Activated naive CD4-positive, alpha-beta T cell treated with anti-CD3 and anti-CD28 coated beads, Interleukin-2, amount 50 U/mL, for 24 hours (primary cell): ENCODE measurements around the gene ANO10.
"Not testable (repeated sequence)": the region's sequence is repeated elsewhere in the genome, so short reads cannot be mapped to it uniquely, and the experiment has no call there.

Experiments used
- H3K27ac Mint-ChIP-seq: one replicate; pipeline ENCODE4 v1.8.0; 2021; ENCODE audit warnings: mild to moderate bottlenecking, mixed read lengths
- H3K27me3 Mint-ChIP-seq: one replicate; pipeline ENCODE4 v1.8.0; 2021; ENCODE audit warnings: mixed read lengths
- H3K36me3 Mint-ChIP-seq: one replicate; pipeline ENCODE4 v1.8.0; 2021; ENCODE audit warnings: mixed read lengths
- H3K4me1 Mint-ChIP-seq: one replicate; pipeline ENCODE4 v1.8.0; 2021; ENCODE audit warnings: mixed read lengths
- H3K4me3 Mint-ChIP-seq: one replicate; pipeline ENCODE4 v1.8.0; 2021; ENCODE audit warnings: mild to moderate bottlenecking, mixed read lengths
- H3K9me3 Mint-ChIP-seq: one replicate; pipeline ENCODE4 v1.8.0; 2021; ENCODE audit warnings: mixed read lengths

The ANO10 gene

DNA sequence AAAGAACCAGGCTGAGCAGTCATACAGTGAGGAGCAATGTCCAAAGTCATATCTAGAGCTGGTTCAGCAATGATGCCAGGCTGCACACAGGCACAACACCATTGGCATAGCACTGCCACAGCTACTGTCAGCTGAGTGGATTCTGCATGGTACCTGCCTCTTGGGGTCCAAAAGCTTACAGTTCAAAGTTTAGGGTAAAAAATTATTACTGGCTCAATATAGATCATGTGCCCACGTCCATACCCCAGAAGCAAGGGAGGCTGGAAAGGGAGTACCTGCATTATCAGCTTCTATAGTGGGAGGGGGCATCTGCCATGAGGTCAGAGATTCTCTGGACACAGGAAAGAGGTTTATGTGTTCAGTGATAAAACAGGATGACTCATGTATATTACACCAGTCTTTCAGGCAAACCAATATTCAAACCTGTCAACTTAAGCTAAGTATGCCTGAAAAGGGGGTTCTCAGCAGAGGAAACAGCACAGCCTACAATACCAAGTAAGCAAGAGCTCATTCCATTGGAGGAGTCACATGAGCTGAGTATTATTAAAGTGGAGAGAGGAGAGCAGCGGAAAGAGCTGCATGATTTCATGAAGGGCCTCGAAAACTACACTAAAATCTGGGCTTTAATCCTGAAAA lies 99.0 kb downstream of the ANO10 start:
- H3K36me3 Mint-ChIP-seq: peaks cover 23% of the 10 kb centered on the region
- H3K4me3 Mint-ChIP-seq: no peak overlapping the region
- no peaks in the 10 kb centered on the region for H3K27me3 Mint-ChIP-seq
- H3K9me3 Mint-ChIP-seq: peaks cover 15% of the 10 kb centered on the region
- no peak overlapping the region for H3K27ac Mint-ChIP-seq
- no peaks in the 10 kb centered on the region for H3K4me1 Mint-ChIP-seq

DNA sequence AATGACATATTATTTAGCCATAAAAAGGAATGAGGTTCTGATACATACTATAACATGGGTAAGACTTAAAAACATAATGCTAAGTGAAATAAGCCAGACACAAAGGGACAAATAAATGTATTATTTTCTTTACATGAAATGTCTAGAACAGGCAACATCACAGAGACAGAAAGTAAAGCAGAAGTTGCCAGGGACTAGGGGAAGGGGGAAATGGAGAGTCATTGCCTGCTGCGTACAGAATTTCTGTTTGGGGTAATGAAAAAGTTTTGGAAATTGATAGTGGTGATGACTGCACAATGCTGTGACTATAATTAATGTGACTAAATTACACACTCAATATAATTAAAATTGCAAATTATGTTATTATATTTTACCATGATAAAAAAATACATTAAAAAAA lies 99.9 kb downstream of the ANO10 start:
- Mint-ChIP-seq H3K27me3 (no peaks in the 10 kb centered on the region), H3K36me3 (peaks cover 23% of the 10 kb centered on the region), H3K4me1 (no peaks in the 10 kb centered on the region), H3K9me3 (peaks cover 10% of the 10 kb centered on the region), H3K4me3 (no peak overlapping the region), H3K27ac (no peak overlapping the region)

DNA sequence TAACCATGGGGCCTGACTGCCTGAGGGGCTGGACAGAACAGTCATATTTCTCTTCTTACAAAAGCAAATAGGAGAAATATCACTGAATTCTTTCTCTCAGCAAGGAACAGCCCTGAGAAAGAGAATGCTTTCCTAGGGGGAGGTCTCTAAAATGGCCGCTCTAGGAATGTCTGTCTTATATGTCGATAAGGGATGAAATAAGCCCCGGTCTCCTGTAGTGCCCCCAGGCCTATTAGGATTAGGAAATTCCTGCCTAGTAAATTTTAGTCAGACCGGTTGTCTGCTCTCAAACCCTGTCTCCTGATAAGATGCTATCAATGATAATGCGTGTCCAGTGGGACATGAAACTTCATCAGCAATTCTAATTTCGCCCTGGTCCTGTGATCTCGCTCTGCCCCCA lies 103.3 kb downstream of the ANO10 start:
- not testable (repeated sequence) for H3K27ac Mint-ChIP-seq, H3K27me3 Mint-ChIP-seq, H3K4me1 Mint-ChIP-seq, H3K4me3 Mint-ChIP-seq
- Mint-ChIP-seq H3K9me3 (peaks cover 10% of the 10 kb centered on the region), H3K36me3 (peaks cover 24% of the 10 kb centered on the region)

DNA sequence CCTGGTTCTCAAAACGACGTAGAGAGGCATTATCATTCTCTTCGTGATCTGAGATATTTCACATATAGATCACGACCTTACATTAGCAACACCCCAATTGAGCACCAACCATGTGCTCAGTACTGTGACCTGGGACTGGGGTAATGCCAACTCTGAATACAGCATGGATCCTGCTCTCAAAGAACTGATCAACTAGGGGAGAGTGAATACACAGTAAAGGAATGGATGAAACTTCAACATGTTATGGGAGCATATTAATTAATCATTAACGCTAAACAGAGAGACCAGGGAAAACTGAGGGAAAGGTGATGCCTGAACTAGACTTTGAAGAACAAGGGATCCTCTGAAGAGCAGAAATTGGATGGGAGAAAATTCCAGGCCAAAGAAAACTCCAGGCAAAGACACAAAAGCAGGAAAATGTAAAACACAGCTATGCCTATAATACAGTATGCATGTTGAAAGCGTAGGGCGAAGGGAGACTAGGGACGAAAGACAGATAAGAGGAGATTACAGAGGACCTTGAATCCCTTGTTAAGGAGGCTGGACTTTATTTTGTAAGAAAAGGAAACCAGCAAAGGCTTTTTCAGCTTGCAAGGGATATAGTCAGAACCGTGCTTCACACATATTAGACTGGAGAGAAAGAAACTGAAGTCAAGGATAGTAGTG lies 105.7 kb downstream of the ANO10 start:
- Mint-ChIP-seq H3K36me3 (peaks cover 23% of the 10 kb centered on the region), H3K27me3 (no peaks in the 10 kb centered on the region), H3K4me3 (no peak overlapping the region), H3K9me3 (peaks cover 10% of the 10 kb centered on the region), H3K4me1 (no peaks in the 10 kb centered on the region), H3K27ac (no peak overlapping the region)

DNA sequence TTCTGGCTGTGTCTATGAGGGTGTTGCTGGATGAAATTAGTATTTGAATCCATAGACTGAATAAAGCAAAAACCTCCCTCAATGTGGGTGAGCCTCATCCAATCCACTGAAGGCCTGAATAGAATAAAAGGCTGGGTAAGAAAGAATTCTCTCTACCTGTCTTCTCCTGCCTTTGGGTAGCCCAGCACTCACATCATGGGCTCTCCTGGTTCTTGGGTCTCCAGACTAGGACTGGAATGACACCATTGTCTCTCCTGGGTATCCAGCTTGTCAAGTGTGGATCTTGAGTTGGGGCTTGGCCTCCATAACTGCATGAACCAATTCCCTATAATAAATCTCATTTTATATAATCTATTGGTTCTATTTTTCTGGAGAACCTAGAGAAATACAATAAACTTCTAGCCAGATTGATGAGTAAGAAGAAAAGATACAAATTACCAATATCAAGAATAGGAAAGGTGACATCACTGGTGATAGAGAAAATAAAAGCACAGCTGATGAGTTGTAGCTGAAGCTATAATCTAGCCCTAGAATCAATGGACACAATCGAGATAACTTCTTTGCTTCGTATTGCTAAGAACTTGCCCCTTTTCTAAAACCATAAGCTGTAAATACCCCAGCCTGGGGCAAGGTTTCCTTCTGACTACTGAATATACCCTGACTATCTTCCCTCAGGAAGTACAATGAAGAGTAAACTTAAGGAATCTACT lies 106.4 kb downstream of the ANO10 start:
- H3K9me3 Mint-ChIP-seq: peaks cover 10% of the 10 kb centered on the region
- H3K4me3 Mint-ChIP-seq: no peak overlapping the region
- no peak overlapping the region for H3K27ac Mint-ChIP-seq
- no peaks in the 10 kb centered on the region for H3K27me3 Mint-ChIP-seq
- H3K4me1 Mint-ChIP-seq: no peaks in the 10 kb centered on the region
- H3K36me3 Mint-ChIP-seq: peaks cover 23% of the 10 kb centered on the region

DNA sequence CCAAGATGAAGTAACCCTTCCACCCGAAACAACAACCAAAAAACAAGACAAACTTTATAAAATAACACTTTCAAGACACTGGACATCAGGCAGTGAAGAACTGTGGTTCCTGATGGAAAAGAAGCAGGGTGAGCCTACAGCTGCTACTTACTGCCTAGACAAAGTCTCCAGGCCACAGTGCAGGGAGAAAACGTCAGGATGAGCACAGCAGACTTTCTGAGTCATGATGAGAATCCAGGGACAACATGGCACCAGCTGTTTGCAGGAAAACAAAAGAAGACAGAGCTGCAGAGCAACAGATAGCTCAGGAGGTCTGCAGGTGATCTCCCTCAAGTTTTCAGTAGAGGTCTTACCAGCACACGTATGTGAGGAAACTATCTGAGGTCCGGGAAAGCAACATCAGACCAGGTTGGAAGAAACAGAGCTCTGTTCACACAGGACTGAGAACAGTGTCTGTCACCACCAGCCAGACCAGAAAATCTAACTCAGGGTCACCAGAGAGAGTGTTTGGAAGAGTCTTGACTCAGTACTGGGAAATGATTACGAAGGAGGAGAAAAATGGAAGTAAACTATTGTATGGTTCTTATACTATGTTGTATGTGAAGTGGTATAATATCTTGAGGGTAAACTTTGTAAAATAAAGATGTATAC lies 108.9 kb downstream of the ANO10 start:
- H3K27me3 Mint-ChIP-seq: no peaks in the 10 kb centered on the region
- H3K27ac Mint-ChIP-seq: no peak overlapping the region
- H3K4me1 Mint-ChIP-seq: no peaks in the 10 kb centered on the region
- H3K4me3 Mint-ChIP-seq: no peak overlapping the region
- no peaks in the 10 kb centered on the region for H3K9me3 Mint-ChIP-seq
- peaks cover 5% of the 10 kb centered on the region for H3K36me3 Mint-ChIP-seq

DNA sequence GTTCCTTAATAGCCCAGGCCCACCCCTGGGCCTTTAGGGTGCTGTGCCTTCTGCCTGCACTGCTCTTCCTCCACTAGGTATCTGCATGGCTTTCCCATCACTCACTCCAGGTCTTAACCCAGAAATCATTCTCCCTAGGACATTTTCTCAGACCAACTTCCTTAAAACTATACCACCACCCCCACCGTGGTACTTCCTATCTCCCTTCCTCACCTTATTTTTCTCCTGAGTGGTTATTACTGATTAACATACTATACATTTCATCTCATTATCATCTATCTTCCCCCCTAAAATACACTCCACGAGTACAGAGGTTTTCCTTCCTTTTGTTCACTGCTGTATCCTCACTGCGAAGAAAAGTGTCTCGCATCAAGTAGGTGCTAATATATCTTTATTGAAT lies 115.2 kb downstream of the ANO10 start:
- Mint-ChIP-seq H3K27me3 (no peaks in the 10 kb centered on the region), H3K9me3 (no peaks in the 10 kb centered on the region), H3K4me3 (no peak overlapping the region), H3K27ac (peak overlapping the region; percentile 75), H3K36me3 (no peaks in the 10 kb centered on the region), H3K4me1 (peaks cover 36% of the 10 kb centered on the region)

DNA sequence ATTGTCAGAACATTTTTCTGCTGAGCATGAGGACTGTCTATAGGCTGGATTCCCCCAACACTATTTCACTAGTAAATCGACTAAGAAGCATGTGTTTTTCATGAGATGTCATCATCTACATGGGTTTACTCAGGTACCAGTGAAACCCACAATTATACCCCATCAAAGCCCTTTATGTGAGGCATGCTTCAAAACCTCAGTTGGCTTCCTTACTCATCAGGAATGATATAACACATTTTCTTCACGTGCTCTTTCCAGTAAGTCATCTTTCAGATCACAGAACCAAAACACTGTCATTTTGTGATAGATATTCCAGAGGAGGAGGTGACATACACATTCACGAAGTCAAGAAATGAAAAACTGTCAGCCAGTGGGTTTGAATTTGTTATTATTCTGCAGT lies 116.5 kb downstream of the ANO10 start:
- H3K4me1 Mint-ChIP-seq: peaks cover 49% of the 10 kb centered on the region
- no peaks in the 10 kb centered on the region for H3K9me3 Mint-ChIP-seq

DNA sequence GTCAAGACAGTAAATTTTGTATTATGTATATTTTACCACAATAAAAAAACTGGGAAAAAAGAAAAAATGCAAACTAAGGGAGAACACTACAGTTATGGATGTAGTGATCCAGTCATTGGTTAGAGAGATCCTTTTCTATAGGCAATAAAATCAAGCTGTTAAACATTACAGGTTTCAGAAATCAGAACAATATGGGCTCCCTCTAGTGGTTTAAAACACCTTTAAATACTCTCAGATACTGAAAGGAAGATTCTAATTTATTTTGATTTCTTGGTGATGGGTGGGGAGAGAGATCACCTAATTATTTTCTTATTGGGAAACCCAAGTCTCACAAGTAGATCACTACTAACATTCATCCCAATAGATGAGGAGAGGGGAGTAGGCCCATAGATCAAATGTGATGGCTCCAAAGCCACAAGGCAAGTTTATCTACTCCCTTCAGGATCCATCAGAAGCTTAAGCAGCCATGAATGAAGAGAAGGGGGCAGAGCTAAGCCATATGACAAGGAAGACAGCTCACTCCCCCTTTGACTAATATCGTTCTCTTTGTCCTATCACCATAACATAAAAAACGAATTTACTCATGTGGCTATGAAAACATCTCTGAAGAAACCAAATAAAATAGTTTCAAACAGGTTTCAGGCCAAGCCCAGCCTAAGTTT lies 118.6 kb downstream of the ANO10 start:
- H3K36me3 Mint-ChIP-seq: no peaks in the 10 kb centered on the region
- H3K4me1 Mint-ChIP-seq: peaks cover 70% of the 10 kb centered on the region
- no peaks in the 10 kb centered on the region for H3K9me3 Mint-ChIP-seq
- peak overlapping the region; percentile 41 for H3K27ac Mint-ChIP-seq
- no peak overlapping the region for H3K4me3 Mint-ChIP-seq
- H3K27me3 Mint-ChIP-seq: no peaks in the 10 kb centered on the region

More for the DNA sequence above, 116.5 kb downstream of the ANO10 start:
- Mint-ChIP-seq H3K27ac (peak overlapping the region; percentile 0), H3K4me3 (no peak overlapping the region), H3K27me3 (no peaks in the 10 kb centered on the region), H3K36me3 (no peaks in the 10 kb centered on the region)

DNA sequence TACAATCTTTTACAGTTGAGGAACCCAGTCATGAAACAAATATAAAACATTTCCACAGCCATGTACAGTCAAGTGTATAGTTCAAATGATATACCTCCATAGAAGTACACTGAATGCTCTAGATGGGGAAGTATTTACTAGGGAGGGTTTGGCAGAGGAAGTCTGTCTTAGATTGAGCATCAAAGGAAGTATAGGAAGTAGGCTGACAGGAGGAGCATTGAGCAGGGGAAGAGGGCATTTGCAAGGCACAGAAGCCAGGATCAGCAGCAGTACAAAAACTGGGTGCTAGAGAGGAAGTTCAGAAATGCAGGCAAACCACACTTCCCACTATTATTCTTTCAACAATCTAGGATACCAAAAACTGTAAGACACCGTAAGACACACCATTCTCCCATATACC lies 122.6 kb downstream of the ANO10 start:
- Mint-ChIP-seq H3K9me3 (no peaks in the 10 kb centered on the region), H3K36me3 (no peaks in the 10 kb centered on the region), H3K4me1 (peaks cover 72% of the 10 kb centered on the region), H3K4me3 (no peak overlapping the region), H3K27me3 (no peaks in the 10 kb centered on the region), H3K27ac (peak overlapping the region; percentile 84)

DNA sequence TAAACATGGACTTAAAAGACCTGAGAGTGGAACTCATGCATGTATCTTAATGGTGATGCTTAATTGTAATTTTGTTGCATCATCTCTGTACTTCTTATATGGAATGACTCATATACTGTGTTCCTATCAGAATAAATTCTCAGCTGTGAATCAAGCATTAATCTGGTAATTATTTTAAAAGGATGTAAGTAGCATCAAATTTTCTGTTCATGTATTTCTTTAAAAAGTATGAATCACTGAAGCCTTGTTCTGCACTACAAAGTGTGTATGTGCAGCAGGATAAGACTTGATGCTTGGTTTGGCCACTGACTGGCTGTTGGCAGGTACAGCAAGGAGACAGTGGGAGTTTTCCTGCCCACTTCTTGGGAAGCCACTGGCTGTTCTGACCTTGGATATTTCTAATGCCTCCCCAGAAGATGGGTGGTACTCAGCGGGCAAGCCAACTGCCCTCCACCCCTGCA lies 123.9 kb downstream of the ANO10 start:
- Mint-ChIP-seq H3K27ac (peak overlapping the region; percentile 81), H3K9me3 (no peaks in the 10 kb centered on the region), H3K4me1 (peaks cover 65% of the 10 kb centered on the region)

DNA sequence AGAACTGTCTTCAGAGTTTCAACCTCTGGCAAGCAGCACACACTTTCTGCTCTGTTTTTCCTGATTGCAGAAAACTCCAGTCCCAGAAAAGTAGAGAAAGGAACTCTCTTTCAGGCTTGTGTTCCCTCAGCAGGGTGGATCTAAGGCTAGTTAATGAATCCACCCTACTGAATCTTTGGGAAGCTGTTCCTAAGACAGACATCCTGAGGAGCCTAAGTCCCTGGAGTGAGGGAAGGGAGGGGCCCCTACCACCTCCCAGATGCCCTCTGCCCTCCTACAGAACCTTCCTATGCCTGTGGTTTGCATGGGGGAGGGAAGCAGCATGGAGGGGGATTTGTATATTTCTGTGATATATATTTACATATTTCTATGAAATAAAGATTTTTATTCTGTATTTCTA lies 124.4 kb downstream of the ANO10 start:
- H3K27ac Mint-ChIP-seq: peak overlapping the region; percentile 81
- no peak overlapping the region for H3K4me3 Mint-ChIP-seq
- no peaks in the 10 kb centered on the region for H3K36me3 Mint-ChIP-seq
- H3K27me3 Mint-ChIP-seq: no peaks in the 10 kb centered on the region
- H3K9me3 Mint-ChIP-seq: no peaks in the 10 kb centered on the region
- H3K4me1 Mint-ChIP-seq: peaks cover 60% of the 10 kb centered on the region

More for the DNA sequence above, 123.9 kb downstream of the ANO10 start:
- no peaks in the 10 kb centered on the region for H3K36me3 Mint-ChIP-seq
- no peaks in the 10 kb centered on the region for H3K27me3 Mint-ChIP-seq
- H3K4me3 Mint-ChIP-seq: no peak overlapping the region

DNA sequence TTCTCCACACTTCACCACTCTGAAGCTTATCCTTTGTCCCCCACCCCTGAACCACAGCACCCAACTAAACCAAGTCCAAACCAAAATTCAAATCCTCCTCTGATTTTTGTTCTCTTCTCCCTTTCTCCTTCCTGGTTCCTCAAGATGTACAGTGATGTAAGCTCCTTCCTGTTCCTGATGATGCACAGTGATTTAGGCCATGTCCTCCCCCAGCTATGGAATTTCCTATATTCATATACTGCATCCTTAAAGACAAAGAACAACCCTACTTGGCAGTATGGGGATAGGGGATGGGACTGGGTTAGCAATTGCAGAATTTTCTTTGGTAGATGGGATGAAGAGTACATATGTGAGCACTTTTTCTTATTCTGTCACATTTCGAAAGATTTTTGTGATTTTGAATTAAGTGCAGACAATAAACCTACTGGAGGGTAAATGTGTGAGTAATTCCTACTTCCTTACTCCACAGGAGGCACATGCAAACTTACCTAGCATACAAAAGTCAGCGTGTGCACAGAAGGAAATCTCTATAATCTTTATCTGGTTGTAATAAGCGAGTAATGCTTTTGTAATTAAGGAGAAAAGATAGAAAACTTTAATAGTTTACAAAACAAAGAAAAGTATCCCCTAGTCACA lies 125.0 kb downstream of the ANO10 start:
- Mint-ChIP-seq H3K4me1 (peaks cover 62% of the 10 kb centered on the region), H3K27ac (peak overlapping the region; percentile 81), H3K4me3 (no peak overlapping the region), H3K9me3 (no peaks in the 10 kb centered on the region), H3K27me3 (no peaks in the 10 kb centered on the region), H3K36me3 (no peaks in the 10 kb centered on the region)

DNA sequence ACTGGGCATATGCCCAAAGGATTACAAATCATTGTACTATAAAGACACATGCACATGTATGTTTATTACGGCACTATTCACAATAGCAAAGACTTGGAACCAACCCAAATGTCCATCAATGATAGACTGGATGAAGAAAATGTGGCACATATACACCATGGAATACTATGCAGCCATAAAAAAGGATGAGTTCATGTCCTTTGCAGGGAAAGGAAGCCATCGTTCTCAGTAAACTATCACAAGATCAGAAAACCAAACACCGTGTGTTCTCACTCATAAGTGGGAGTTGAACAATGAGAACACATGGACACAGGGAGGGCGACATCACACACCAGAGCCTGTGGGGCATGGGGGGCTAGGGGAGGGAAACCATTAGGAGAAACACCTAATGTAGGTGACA lies 128.9 kb downstream of the ANO10 start:
- peaks cover 34% of the 10 kb centered on the region for H3K4me1 Mint-ChIP-seq
- H3K4me3 Mint-ChIP-seq, H3K27ac Mint-ChIP-seq, H3K27me3 Mint-ChIP-seq, H3K9me3 Mint-ChIP-seq, H3K36me3 Mint-ChIP-seq: not testable (repeated sequence)

DNA sequence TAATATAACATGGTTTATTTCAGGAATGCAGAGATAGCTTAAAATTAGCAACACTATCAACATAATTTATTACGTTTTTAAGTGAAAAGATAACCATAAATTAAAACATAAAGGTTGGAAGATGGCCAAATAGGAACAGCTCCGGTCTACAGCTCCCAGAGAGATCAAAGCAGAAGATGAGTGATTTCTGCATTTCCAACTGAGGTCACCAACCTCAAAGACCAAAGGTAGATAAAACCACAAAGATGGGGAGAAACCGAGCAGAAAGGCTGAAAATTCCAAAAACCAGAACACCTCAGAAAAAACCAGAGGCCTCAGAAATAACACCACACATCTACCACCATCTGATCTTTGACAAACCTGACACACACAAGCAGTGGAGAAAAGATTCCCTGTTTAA lies 130.0 kb downstream of the ANO10 start:
- not testable (repeated sequence) for H3K9me3 Mint-ChIP-seq, H3K36me3 Mint-ChIP-seq, H3K27me3 Mint-ChIP-seq, H3K4me3 Mint-ChIP-seq
- H3K27ac Mint-ChIP-seq: peak overlapping the region; percentile 26
- H3K4me1 Mint-ChIP-seq: peaks cover 26% of the 10 kb centered on the region
